ENCODE measurements around the gene TWNK. TPM values are rescaled to one million over a fixed set of nuclear protein-coding genes. Genes with fewer than 3 reads are reported as not detected.

TWNK gene
- total RNA-seq, 4 donors from 2014 or later, result 8.2 to 19.8 (median 10.0) TPM

- Histone ChIP-seq H3K27me3 (no peaks in the 10 kb centered on the region), H3K27ac (no peak overlapping the region), H3K4me3 (no peak overlapping the region), H3K4me1 (peaks cover 3 to 5% of the 10 kb centered on the region in 2 donors), H3K9me3 (no peaks in the 10 kb centered on the region), H3K36me3 (peaks cover 0 to 27% of the 10 kb centered on the region in 2 donors)
- no peak for ATAC-seq
- intact Hi-C loops (cut with DNase I; ENCODE audit: low total_unique reads), result no loop called here
- in situ Hi-C loops (cut with MboI; ENCODE audit: low sequenced_read_pairs in 4 of 4), result no loop called here
- DNase-seq, result no peak
- TF ChIP-seq POLR2A (IDR thresholded peaks at IDR 0.05) (no peak), CTCF (IDR thresholded peaks at IDR 0.05 in 4 of 5, conservative IDR thresholded peaks at IDR 0.05 in 1 of 5) (no peak)
Observed at GRCh38 chr10:100980711-100981110, 6.6 kb upstream of the TWNK start.

- intact Hi-C loops (cut with DNase I; ENCODE audit: low total_unique reads), result no loop called here
- no peak for ATAC-seq
- Histone ChIP-seq H3K4me3 (no peak overlapping the region), H3K9me3 (no peaks in the 10 kb centered on the region), H3K27ac (no peak overlapping the region), H3K4me1 (peaks cover 8 to 11% of the 10 kb centered on the region in 2 donors), H3K36me3 (peaks cover 0 to 33% of the 10 kb centered on the region in 2 donors), H3K27me3 (no peaks in the 10 kb centered on the region)
- DNase-seq, result no peak
- in situ Hi-C loops (cut with MboI; ENCODE audit: low sequenced_read_pairs in 4 of 4), result no loop called here
- TF ChIP-seq POLR2A (IDR thresholded peaks at IDR 0.05) (no peak), CTCF (IDR thresholded peaks at IDR 0.05 in 4 of 5, conservative IDR thresholded peaks at IDR 0.05 in 1 of 5) (no peak)
Observed at GRCh38 chr10:100981178-100981772, 6.1 kb upstream of the TWNK start.

GRCh38 chr10:100982916-100983830 is 4.2 kb upstream of the TWNK start:
- Histone ChIP-seq H3K36me3 (peaks cover 0 to 34% of the 10 kb centered on the region in 2 donors), H3K4me1 (peaks cover 19 to 23% of the 10 kb centered on the region in 2 donors), H3K4me3 (no peak overlapping the region), H3K27me3 (no peaks in the 10 kb centered on the region), H3K9me3 (no peaks in the 10 kb centered on the region), H3K27ac (no peak overlapping the region)
- ATAC-seq (no peak), DNase-seq (peak in 1 of 2 donors; percentile 6)
- intact Hi-C loops (cut with DNase I; ENCODE audit: low total_unique reads) (no loop called here), in situ Hi-C loops (cut with MboI; ENCODE audit: low sequenced_read_pairs in 4 of 4) (no loop called here)
- no peak for TF ChIP-seq POLR2A (IDR thresholded peaks at IDR 0.05)
- no peak for TF ChIP-seq CTCF (IDR thresholded peaks at IDR 0.05 in 4 of 5, conservative IDR thresholded peaks at IDR 0.05 in 1 of 5)

- peak in 1 of 2 donors; percentile 2 for DNase-seq
- Histone ChIP-seq H3K27ac (no peak overlapping the region), H3K9me3 (no peaks in the 10 kb centered on the region), H3K27me3 (no peaks in the 10 kb centered on the region), H3K36me3 (peaks cover 0 to 38% of the 10 kb centered on the region in 2 donors), H3K4me1 (peaks cover 26 to 29% of the 10 kb centered on the region in 2 donors), H3K4me3 (no peak overlapping the region)
- in situ Hi-C loops (cut with MboI; ENCODE audit: low sequenced_read_pairs in 4 of 4), result no loop called here
- intact Hi-C loops (cut with DNase I; ENCODE audit: low total_unique reads), result no loop called here
- no peak for ATAC-seq
- no peak for TF ChIP-seq CTCF (IDR thresholded peaks at IDR 0.05 in 4 of 5, conservative IDR thresholded peaks at IDR 0.05 in 1 of 5)
- no peak for TF ChIP-seq POLR2A (IDR thresholded peaks at IDR 0.05)
Observed at GRCh38 chr10:100983868-100984671, 3.3 kb upstream of the TWNK start.
